Measurements from ENCODE around the gene TNN.
A peak's percentile ranks its signal among the peaks of the same experiment; 100 is the strongest.
"Not testable (repeated sequence)": the region's sequence is repeated elsewhere in the genome, so short reads cannot be mapped to it uniquely, and the experiment has no call there.

TNN gene

GRCh38 chr1:175067362-175068106, at the start of gene TNN:
Gene TNN, plus strand, starts transcription at chr1:175067833. Its CDS starts 9,586 bp downstream, at chr1:175077419.
- DNase-seq (ENCODE audit: low read depth) = no peak

GRCh38 chr1:175019524-175019923, 48.1 kb upstream of the TNN start:
- DNase-seq (ENCODE audit: low read depth) = no peak

GRCh38 chr1:175023043-175023921, 44.4 kb upstream of the TNN start, which contains the start of gene MRPS14:
Gene MRPS14, minus strand, starts transcription at chr1:175023425. Its CDS starts 17 bp downstream, at chr1:175023408.
- peak; percentile 96 for DNase-seq (ENCODE audit: low read depth)

- DNase-seq (ENCODE audit: low read depth) = not testable (repeated sequence)
These were observed 43.8 kb upstream of the TNN start for GRCh38 chr1:175023922-175024242.

GRCh38 chr1:175024773-175025172, 42.9 kb upstream of the TNN start:
- DNase-seq (ENCODE audit: low read depth) = no peak

- DNase-seq (ENCODE audit: low read depth) = no peak
These were observed 33.7 kb upstream of the TNN start for GRCh38 chr1:175033953-175034352.

- DNase-seq (ENCODE audit: low read depth) = no peak
These were observed 32.9 kb upstream of the TNN start for GRCh38 chr1:175034775-175035174.

GRCh38 chr1:175035865-175036264, 31.8 kb upstream of the TNN start:
- no peak for DNase-seq (ENCODE audit: low read depth)

- no peak for DNase-seq (ENCODE audit: low read depth)
These were observed 31.2 kb upstream of the TNN start for GRCh38 chr1:175036476-175036875.

- DNase-seq (ENCODE audit: low read depth) = no peak
These were observed 30.2 kb upstream of the TNN start for GRCh38 chr1:175037416-175037815.

- no peak for DNase-seq (ENCODE audit: low read depth)
These were observed 27.2 kb upstream of the TNN start for GRCh38 chr1:175040324-175040879.

- no peak for DNase-seq (ENCODE audit: low read depth)
These were observed 25.0 kb upstream of the TNN start for GRCh38 chr1:175042650-175043049.

GRCh38 chr1:175043824-175044223, 23.8 kb upstream of the TNN start:
- no peak for DNase-seq (ENCODE audit: low read depth)

GRCh38 chr1:175044591-175044990, 23.0 kb upstream of the TNN start:
- not testable (repeated sequence) for DNase-seq (ENCODE audit: low read depth)

- DNase-seq (ENCODE audit: low read depth) = no peak
These were observed 22.5 kb upstream of the TNN start for GRCh38 chr1:175045097-175045496.

- DNase-seq (ENCODE audit: low read depth) = no peak
These were observed 22.1 kb upstream of the TNN start for GRCh38 chr1:175045519-175045918.

- DNase-seq (ENCODE audit: low read depth) = no peak
These were observed 16.6 kb upstream of the TNN start for GRCh38 chr1:175050992-175051391.

GRCh38 chr1:175054736-175055135, 12.9 kb upstream of the TNN start:
- no peak for DNase-seq (ENCODE audit: low read depth)

- no peak for DNase-seq (ENCODE audit: low read depth)
These were observed 5.3 kb upstream of the TNN start for GRCh38 chr1:175062339-175062738.

GRCh38 chr1:175062858-175063257, 4.8 kb upstream of the TNN start:
- DNase-seq (ENCODE audit: low read depth) = no peak

- DNase-seq (ENCODE audit: low read depth) = no peak
These were observed 3.2 kb downstream of the TNN start for GRCh38 chr1:175070818-175071217.

GRCh38 chr1:175071276-175071943, 3.8 kb downstream of the TNN start:
- no peak for DNase-seq (ENCODE audit: low read depth)

Data from fibroblast of the conjunctiva (primary cell).